T follicular helper cell (primary cell): ENCODE measurements around the gene SPARCL1.
"Not testable (repeated sequence)": the region's sequence is repeated elsewhere in the genome, so short reads cannot be mapped to it uniquely, and the experiment has no call there.

ENCODE experiments used
- DNase-seq: peaks from one replicate; pipeline ENCODE4 v3.0.0-alpha.2; 2020; ENCODE audit warnings: low read depth
- total RNA-seq, 2 experiments: gene quantifications; one replicate each; lab custom pipeline; 2026; lab: John Stamatoyannopoulos, UW

Gene SPARCL1, protein sequence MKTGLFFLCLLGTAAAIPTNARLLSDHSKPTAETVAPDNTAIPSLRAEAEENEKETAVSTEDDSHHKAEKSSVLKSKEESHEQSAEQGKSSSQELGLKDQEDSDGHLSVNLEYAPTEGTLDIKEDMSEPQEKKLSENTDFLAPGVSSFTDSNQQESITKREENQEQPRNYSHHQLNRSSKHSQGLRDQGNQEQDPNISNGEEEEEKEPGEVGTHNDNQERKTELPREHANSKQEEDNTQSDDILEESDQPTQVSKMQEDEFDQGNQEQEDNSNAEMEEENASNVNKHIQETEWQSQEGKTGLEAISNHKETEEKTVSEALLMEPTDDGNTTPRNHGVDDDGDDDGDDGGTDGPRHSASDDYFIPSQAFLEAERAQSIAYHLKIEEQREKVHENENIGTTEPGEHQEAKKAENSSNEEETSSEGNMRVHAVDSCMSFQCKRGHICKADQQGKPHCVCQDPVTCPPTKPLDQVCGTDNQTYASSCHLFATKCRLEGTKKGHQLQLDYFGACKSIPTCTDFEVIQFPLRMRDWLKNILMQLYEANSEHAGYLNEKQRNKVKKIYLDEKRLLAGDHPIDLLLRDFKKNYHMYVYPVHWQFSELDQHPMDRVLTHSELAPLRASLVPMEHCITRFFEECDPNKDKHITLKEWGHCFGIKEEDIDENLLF
- total RNA-seq: 0 to 0.04 reads per million in 2 experiments

- DNase-seq: no peak
Measured at GRCh38 chr4:87529187-87529586, at the start of gene SPARCL1. SPARCL1 (minus strand) TSS chr4:87529376; CDS start chr4:87499574, 29,802 bp downstream.

GRCh38 chr4:87575983-87576382 lies 46.8 kb upstream of the SPARCL1 start:
- no peak for DNase-seq

- DNase-seq: no peak
Measured at GRCh38 chr4:87575408-87575807, 46.2 kb upstream of the SPARCL1 start.

DNA sequence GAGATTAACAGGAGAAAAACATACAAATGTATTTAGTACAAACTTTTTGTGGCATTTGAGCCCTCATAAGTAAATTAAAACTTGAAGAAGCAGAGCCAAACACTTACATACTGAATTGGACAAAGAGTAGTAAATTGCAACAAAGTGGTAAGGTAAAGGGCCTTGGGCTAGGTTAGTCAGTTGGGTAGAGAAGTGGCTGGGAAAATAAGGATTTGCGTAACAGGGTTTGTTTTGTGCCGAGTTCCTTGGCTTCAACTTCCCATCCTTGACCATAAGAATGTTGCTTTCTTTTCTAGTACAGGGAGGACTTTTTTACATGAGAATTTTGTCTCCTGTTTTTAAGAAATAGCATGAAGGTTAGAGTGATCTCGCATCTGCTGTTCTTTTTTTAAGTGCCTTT lies 45.8 kb upstream of the SPARCL1 start:
- no peak for DNase-seq

DNA sequence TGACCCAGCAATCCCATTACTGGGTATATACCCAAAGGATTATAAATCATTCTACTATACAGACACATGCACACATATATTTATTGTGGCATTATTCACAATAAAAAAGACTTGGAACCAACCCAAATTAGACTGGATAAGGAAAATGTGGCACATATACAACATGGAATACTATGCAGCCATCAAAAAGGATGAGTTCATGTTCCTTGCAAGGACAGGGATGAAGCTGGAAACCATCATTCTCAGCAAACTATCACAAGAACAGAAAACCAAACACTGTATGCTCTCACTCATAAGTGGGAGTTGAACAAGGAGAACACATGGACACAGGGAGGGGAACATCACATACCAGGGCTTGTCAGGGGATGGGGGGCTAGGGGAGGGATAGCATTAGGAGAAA lies 45.2 kb upstream of the SPARCL1 start:
- DNase-seq: not testable (repeated sequence)

GRCh38 chr4:87570290-87570805 lies 41.2 kb upstream of the SPARCL1 start:
- DNase-seq: no peak

GRCh38 chr4:87567191-87567590 lies 38.0 kb upstream of the SPARCL1 start:
- no peak for DNase-seq

DNA sequence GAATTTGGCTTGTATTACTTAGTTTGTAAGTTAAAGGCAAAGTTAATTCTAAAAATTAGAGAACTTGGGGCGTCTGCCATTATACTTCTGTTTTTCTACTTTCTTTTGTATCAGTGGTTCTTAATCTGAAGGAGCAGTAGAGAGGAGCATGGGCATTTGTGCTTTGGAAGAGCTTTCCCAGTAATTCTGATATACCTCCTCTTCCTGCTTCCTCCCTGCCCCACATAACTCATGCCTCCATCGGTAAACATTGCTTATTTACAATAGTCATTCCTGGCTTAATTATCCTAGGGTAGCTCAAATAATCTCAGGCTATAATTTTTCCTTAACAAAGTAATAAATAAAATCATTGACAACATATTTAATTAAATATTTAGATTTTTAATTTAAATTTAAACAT lies 37.1 kb upstream of the SPARCL1 start:
- DNase-seq: no peak

DNA sequence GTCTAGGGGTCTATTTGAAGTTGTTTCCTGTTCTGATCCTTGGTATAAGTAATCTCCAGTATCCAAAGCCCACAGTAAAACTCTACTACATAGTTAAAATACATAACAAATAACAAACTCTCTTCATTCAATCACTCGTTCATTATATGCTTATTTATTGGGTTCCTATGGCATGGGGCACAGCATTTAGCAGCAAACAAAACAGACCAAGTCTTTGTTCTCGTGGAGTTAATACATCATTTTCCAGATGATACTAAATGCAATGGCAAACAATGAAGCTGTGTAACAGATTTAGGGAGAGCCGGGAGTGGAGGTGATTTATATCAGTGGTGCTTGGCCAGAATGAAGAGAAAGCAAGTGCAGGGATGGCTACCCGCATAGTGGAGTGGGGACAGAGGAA lies 36.6 kb upstream of the SPARCL1 start:
- no peak for DNase-seq

GRCh38 chr4:87560802-87561201 lies 31.6 kb upstream of the SPARCL1 start:
- no peak for DNase-seq

GRCh38 chr4:87559090-87559837 lies 30.1 kb upstream of the SPARCL1 start:
- DNase-seq: peak; percentile 3

DNA sequence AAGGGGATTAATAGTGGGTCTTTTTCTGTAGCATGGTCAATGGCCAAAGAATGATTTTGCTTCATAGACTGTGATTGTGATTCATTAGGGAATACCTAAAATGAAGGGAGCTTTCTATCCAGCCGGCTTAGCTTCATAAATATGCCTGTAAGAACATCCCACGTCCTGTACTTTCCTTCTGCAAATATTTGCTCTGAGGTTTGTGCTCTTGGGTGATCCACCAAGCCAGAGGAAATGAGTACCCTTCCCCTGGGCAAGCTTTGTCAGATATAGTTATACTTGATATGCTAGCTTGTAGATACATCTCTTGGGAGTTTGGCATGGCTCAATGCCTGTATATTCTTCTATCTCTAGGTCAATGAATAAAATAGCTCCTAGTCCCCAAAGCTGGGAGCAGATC lies 28.2 kb upstream of the SPARCL1 start:
- DNase-seq: no peak

- DNase-seq: no peak
Measured at GRCh38 chr4:87555773-87556619, 26.8 kb upstream of the SPARCL1 start.

GRCh38 chr4:87553182-87553581 lies 24.0 kb upstream of the SPARCL1 start:
- no peak for DNase-seq

DNA sequence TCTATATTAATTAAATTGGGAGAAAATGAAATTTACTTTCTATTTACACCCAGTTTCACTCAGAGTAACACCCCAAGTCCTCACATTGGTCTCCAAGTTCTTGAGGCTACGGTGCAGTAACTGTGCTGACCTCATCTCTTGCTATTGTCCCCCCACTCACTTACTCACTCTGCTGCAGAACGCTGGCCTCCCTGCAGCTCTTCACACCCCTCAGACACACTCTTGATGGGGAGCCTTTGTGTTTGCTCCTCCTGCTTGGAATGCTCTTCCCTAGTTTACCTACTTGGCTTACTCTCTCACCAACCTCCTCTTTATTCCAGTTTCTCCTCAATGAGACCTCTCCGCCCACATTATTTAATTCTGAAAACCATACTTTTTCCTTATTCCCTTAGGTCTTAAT lies 22.2 kb upstream of the SPARCL1 start:
- no peak for DNase-seq

GRCh38 chr4:87547016-87547708 lies 18.0 kb upstream of the SPARCL1 start:
- no peak for DNase-seq

GRCh38 chr4:87545052-87545451 lies 15.9 kb upstream of the SPARCL1 start:
- DNase-seq: no peak

GRCh38 chr4:87543835-87544461 lies 14.8 kb upstream of the SPARCL1 start:
- no peak for DNase-seq

GRCh38 chr4:87542734-87543312 lies 13.6 kb upstream of the SPARCL1 start:
- DNase-seq: no peak
